Spleen (tissue), 7 donors: ENCODE measurements around the gene VAV2.

Source experiments
- CTCF ChIP-seq, 11 experiments: fragments of 200-600 bp in 7 of 11; fragments of 450-650 bp in 4 of 11; sonication (generic) in 4 of 11; IDR thresholded peaks in 8 of 11; conservative IDR thresholded peaks in 3 of 11; 1 replicate in 7 of 11; 2 replicates in 4 of 11; pipeline versions ENCODE4 v1.4.0 to v1.8.0; 2016 to 2021; ENCODE audit warnings: antibody characterized with exemption in 11 of 11, inconsistent platforms in 4 of 11, mild to moderate bottlenecking in 1 of 11
- POLR2A ChIP-seq, 3 donors: fragments of 450-650 bp; IDR thresholded peaks; one replicate each; pipeline ENCODE4 v1.5.1; 2017; ENCODE audit warnings: antibody characterized with exemption in 3 of 3, mild to moderate bottlenecking in 1 of 3
- POLR2AphosphoS5 ChIP-seq, 3 donors: sonication (generic); formaldehyde crosslinking; IDR thresholded peaks; one replicate each; pipeline ENCODE4 v1.5.1; 2017; ENCODE audit warnings: antibody characterized with exemption in 3 of 3
- donor health status: DM: no; HTN: no; CAD: no; lungs with moderate emphysema.
- donor health status: DM: no; HTN: no; CAD: no.
- donor health status: DM: no; HTN: no; CAD: no.

GRCh38 chr9:133763272-133764183, 228.6 kb downstream of the VAV2 start:
- TF ChIP-seq CTCF (IDR thresholded peaks at IDR 0.05 in 8 of 11, conservative IDR thresholded peaks at IDR 0.05 in 3 of 11) (no peak), POLR2A (IDR thresholded peaks at IDR 0.05) (no peak), POLR2AphosphoS5 (IDR thresholded peaks at IDR 0.05) (no peak)
